Midbrain (tissue), 1 donor: ENCODE measurements around the gene SCML1.
"Not testable (repeated sequence)": the region's sequence is repeated elsewhere in the genome, so short reads cannot be mapped to it uniquely, and the experiment has no call there.

Source experiments
- DNase-seq: peaks from one replicate; lab custom pipeline; 2025; lab: John Stamatoyannopoulos, UW

The SCML1 gene

GRCh38 chrX:17738737-17739535 is 1.6 kb downstream of the SCML1 start:
- no peak for DNase-seq

- DNase-seq: no peak
Measured at GRCh38 chrX:17740137-17741122, 3.1 kb downstream of the SCML1 start.

GRCh38 chrX:17741123-17741511 is 3.8 kb downstream of the SCML1 start:
- no peak for DNase-seq

GRCh38 chrX:17743913-17744312 is 6.6 kb downstream of the SCML1 start:
- no peak for DNase-seq

- no peak for DNase-seq
Measured at GRCh38 chrX:17744896-17745523, 7.7 kb downstream of the SCML1 start.

GRCh38 chrX:17747692-17748091 is 10.4 kb downstream of the SCML1 start:
- DNase-seq: no peak

- DNase-seq: no peak
Measured at GRCh38 chrX:17748684-17749083, 11.4 kb downstream of the SCML1 start.

- no peak for DNase-seq
Measured at GRCh38 chrX:17750436-17750835, 13.1 kb downstream of the SCML1 start.

GRCh38 chrX:17758382-17758781 is 21.1 kb downstream of the SCML1 start:
- no peak for DNase-seq

GRCh38 chrX:17759990-17760389 is 22.7 kb downstream of the SCML1 start:
- DNase-seq: no peak

GRCh38 chrX:17767734-17768133 is 30.4 kb downstream of the SCML1 start:
- no peak for DNase-seq

GRCh38 chrX:17768997-17769396 is 31.7 kb downstream of the SCML1 start:
- no peak for DNase-seq

GRCh38 chrX:17769701-17770269 is 32.5 kb downstream of the SCML1 start:
- DNase-seq: no peak

GRCh38 chrX:17773221-17773876 is 36.1 kb downstream of the SCML1 start:
- DNase-seq: no peak

- DNase-seq: no peak
Measured at GRCh38 chrX:17774053-17774452, 36.8 kb downstream of the SCML1 start.

- DNase-seq: no peak
Measured at GRCh38 chrX:17778997-17779396, 41.7 kb downstream of the SCML1 start.

- no peak for DNase-seq
Measured at GRCh38 chrX:17779434-17779833, 42.1 kb downstream of the SCML1 start.

- DNase-seq: not testable (repeated sequence)
Measured at GRCh38 chrX:17786554-17787347, 49.5 kb downstream of the SCML1 start.

- no peak for DNase-seq
Measured at GRCh38 chrX:17787557-17787956, 50.3 kb downstream of the SCML1 start.

GRCh38 chrX:17788439-17788838 is 51.1 kb downstream of the SCML1 start:
- DNase-seq: peak; percentile 7
